PC-3 (cell line): Measurements from ENCODE around the gene DPEP2.

Experiments
- EZH2 ChIP-seq: fragments of 300-600 bp; sonication (generic); IDR thresholded peaks from one replicate; pipeline ENCODE4 v1.6.1; 2017; ENCODE audit warnings: antibody characterized with exemption, mild to moderate bottlenecking, low read length; ENCODE audit not compliant: unreplicated experiment
- EZH2phosphoT487 ChIP-seq: fragments of 300-600 bp; sonication (generic); IDR thresholded peaks from 2 replicates; pipeline ENCODE4 v1.6.1; 2018; ENCODE audit warnings: mild to moderate bottlenecking, antibody characterized with exemption, low read length, borderline replicate concordance
- TF ChIP-seq, protein P1 (sequence below): fragments of 300-600 bp; sonication (generic); conservative IDR thresholded peaks from 2 replicates; pipeline ENCODE4 v1.5.1; 2017; ENCODE audit warnings: antibody characterized with exemption, low read depth, mild to moderate bottlenecking, low read length

GRCh38 chr16:67943619-67944504 lies 55.4 kb downstream of the DPEP2 start, which contains the start of gene LCAT:
- no peak for TF ChIP-seq EZH2phosphoT487
- TF ChIP-seq, protein P1, sequence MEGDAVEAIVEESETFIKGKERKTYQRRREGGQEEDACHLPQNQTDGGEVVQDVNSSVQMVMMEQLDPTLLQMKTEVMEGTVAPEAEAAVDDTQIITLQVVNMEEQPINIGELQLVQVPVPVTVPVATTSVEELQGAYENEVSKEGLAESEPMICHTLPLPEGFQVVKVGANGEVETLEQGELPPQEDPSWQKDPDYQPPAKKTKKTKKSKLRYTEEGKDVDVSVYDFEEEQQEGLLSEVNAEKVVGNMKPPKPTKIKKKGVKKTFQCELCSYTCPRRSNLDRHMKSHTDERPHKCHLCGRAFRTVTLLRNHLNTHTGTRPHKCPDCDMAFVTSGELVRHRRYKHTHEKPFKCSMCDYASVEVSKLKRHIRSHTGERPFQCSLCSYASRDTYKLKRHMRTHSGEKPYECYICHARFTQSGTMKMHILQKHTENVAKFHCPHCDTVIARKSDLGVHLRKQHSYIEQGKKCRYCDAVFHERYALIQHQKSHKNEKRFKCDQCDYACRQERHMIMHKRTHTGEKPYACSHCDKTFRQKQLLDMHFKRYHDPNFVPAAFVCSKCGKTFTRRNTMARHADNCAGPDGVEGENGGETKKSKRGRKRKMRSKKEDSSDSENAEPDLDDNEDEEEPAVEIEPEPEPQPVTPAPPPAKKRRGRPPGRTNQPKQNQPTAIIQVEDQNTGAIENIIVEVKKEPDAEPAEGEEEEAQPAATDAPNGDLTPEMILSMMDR = no peak
- no peak for TF ChIP-seq EZH2
